GM21447 (cell line): Measurements from ENCODE around the gene CXCR2.

Source experiments
- ATAC-seq: cut with Tn5 transposase; IDR thresholded peaks from one replicate; pipeline ENCODE4 v1.9.1; 2021; ENCODE audit not compliant: unreplicated experiment

The CXCR2 gene

DNA sequence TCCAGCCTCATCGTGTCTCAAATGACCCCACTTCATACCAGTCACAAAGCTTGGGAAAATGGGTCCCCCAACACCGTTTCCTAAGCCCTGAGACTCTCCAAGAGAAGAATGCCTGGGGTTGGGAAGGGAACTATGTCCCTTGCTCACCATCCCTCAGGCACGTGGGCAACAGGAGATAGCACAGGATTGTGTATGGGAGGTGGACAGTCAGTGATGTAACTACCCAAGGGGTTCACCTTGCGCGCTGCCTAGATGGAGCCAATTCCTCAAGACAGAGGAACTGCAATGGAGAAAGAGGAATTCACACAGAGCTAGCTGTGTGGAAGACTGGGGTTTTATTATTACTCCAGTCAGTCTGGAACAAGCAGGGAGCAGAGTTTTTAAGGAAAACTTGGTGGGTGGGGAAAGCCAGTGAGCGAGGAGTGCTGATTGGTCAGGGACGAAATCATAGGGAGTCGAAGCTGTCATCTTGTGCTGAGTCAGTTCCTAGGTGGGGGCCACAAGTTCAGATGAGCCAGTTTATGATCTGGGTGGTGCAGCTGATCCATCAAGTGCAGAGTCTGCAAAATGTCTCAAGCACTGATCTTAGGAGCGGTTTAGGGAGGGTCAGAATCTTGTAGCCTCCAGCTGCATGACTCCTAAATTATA, 54.8 kb downstream of the CXCR2 start:
- ATAC-seq: no peak

DNA sequence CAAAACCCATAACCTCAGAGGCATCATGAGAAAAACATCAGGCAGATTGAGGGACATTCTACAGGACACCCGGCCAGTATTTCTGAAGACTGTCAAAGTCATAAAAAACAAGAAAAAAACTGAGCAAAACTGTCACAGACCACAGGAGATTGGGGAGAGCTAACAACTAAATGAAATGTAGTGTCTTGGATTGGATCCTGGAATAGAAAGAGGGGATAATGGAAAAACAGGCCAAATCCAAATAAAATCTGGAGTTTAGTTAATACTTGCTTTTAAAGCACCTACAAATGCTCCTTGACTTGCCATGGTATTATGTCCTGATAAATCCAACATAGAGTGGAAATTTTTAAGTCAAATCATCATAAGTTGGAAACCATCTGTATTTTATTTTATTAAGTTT, 58.5 kb downstream of the CXCR2 start:
- no peak for ATAC-seq

DNA sequence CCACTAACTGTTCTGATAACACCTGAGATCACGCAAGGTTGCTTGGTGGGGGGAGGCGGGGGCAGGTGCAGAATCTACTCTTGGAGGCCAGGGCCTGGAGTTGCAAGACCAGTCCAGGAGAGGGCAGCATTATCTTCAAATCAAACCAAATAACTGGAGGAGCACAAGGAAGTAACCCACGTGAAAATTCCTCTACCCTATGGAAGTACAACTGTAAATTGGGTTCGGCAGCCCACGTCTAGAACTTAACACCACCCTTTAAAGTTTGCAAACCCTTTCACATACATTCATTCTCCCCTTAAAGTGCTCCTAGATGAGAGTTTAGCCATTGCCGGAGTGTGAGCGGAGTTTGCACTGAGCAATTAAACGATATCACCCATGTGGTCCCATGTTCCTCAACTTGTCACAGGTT, 60.5 kb downstream of the CXCR2 start:
- peak; percentile 50 for ATAC-seq
